Stimulated activated CD4-positive, alpha-beta T cell treated with anti-CD3 and anti-CD28 coated beads, Interleukin-1b, Interleukin-23, amount 100 ng/mL, for 24 hours (primary cell): ENCODE results near the gene MYBPH.

Source experiments
- DNase-seq, 4 experiments: peaks; one replicate each; pipeline ENCODE4 v3.0.0-alpha.2; 2020; ENCODE audit warnings: low read depth in 4 of 4, low spot score in 1 of 4

MYBPH gene

GRCh38 chr1:203167026-203167912, 8.4 kb downstream of the MYBPH start:
- DNase-seq = no peak

- no peak for DNase-seq
Observed at GRCh38 chr1:203166192-203166940, 9.3 kb downstream of the MYBPH start.

GRCh38 chr1:203165800-203166161, 9.8 kb downstream of the MYBPH start:
- DNase-seq = no peak

GRCh38 chr1:203165101-203165799, 10.4 kb downstream of the MYBPH start:
- no peak for DNase-seq

GRCh38 chr1:203163891-203164635, 11.6 kb downstream of the MYBPH start:
- no peak for DNase-seq

GRCh38 chr1:203162403-203162802, 13.2 kb downstream of the MYBPH start:
- DNase-seq = no peak

GRCh38 chr1:203161703-203162102, 13.9 kb downstream of the MYBPH start:
- no peak for DNase-seq

- DNase-seq = no peak
Observed at GRCh38 chr1:203161175-203161574, 14.5 kb downstream of the MYBPH start.

- DNase-seq = no peak
Observed at GRCh38 chr1:203159844-203160243, 15.8 kb downstream of the MYBPH start.

- DNase-seq = no peak
Observed at GRCh38 chr1:203158960-203159665, 16.5 kb downstream of the MYBPH start.

- DNase-seq = no peak
Observed at GRCh38 chr1:203158423-203158822, 17.2 kb downstream of the MYBPH start.

GRCh38 chr1:203156280-203156679, 19.3 kb downstream of the MYBPH start:
- DNase-seq = no peak

GRCh38 chr1:203153989-203154821, 21.4 kb downstream of the MYBPH start:
- no peak for DNase-seq

- DNase-seq = no peak
Observed at GRCh38 chr1:203153051-203153988, 22.3 kb downstream of the MYBPH start.

GRCh38 chr1:203152158-203153034, 23.2 kb downstream of the MYBPH start:
- DNase-seq = no peak

GRCh38 chr1:203151362-203152157, 24.1 kb downstream of the MYBPH start:
- no peak for DNase-seq
